ENCODE results near the gene FOXP4.

- TF ChIP-seq, protein P1, sequence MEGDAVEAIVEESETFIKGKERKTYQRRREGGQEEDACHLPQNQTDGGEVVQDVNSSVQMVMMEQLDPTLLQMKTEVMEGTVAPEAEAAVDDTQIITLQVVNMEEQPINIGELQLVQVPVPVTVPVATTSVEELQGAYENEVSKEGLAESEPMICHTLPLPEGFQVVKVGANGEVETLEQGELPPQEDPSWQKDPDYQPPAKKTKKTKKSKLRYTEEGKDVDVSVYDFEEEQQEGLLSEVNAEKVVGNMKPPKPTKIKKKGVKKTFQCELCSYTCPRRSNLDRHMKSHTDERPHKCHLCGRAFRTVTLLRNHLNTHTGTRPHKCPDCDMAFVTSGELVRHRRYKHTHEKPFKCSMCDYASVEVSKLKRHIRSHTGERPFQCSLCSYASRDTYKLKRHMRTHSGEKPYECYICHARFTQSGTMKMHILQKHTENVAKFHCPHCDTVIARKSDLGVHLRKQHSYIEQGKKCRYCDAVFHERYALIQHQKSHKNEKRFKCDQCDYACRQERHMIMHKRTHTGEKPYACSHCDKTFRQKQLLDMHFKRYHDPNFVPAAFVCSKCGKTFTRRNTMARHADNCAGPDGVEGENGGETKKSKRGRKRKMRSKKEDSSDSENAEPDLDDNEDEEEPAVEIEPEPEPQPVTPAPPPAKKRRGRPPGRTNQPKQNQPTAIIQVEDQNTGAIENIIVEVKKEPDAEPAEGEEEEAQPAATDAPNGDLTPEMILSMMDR (IDR thresholded peaks at IDR 0.05) = no peak
- no peak for TF ChIP-seq POLR2A (IDR thresholded peaks at IDR 0.05)
These were observed 27.8 kb downstream of the FOXP4 start for GRCh38 chr6:41573985-41574384.

Data from thyroid gland (tissue), 4 donors.